Activated CD8-positive, alpha-beta T cell treated with anti-CD3 and anti-CD28 coated beads for 36 hours (primary cell): ENCODE measurements around the gene MXD1. TPM values are rescaled to one million over a fixed set of nuclear protein-coding genes. Genes with fewer than 3 reads are reported as not detected.
A peak's percentile ranks its signal among the peaks of the same experiment; 100 is the strongest.

Experiments used
- ATAC-seq: fragments of 200-7000 bp; cut with Tn5 transposase; one replicate; pipeline ENCODE4 v1.10.0; 2021; ENCODE audit warnings: mild to moderate bottlenecking, moderate library complexity
- CTCF ChIA-PET: fragments of 350-600 bp; sonication (Branson Sonifier 250); formaldehyde crosslinking; loops from one replicate; lab custom pipeline; 2021; ENCODE audit warnings: antibody characterized with exemption; lab: Charles Lee
- POLR2A ChIA-PET: fragments of 350-600 bp; sonication (Branson Sonifier 250); formaldehyde crosslinking; loops from one replicate; lab custom pipeline; 2021; ENCODE audit warnings: antibody characterized with exemption; lab: Charles Lee
- DNase-seq: peaks from one replicate; pipeline ENCODE4 v3.0.0-alpha.2; 2020
- H3K27ac Mint-ChIP-seq: one replicate; pipeline ENCODE4 v1.8.0; 2021; ENCODE audit warnings: mild to moderate bottlenecking, mixed read lengths
- H3K27me3 Mint-ChIP-seq: one replicate; pipeline ENCODE4 v1.8.0; 2021; ENCODE audit warnings: mixed read lengths
- H3K36me3 Mint-ChIP-seq: one replicate; pipeline ENCODE4 v1.8.0; 2021; ENCODE audit warnings: low read depth, mixed read lengths
- H3K4me1 Mint-ChIP-seq: one replicate; pipeline ENCODE4 v1.8.0; 2021; ENCODE audit warnings: low read depth, mixed read lengths
- H3K4me3 Mint-ChIP-seq: one replicate; pipeline ENCODE4 v1.8.0; 2021; ENCODE audit warnings: mild to moderate bottlenecking, moderate library complexity, mixed read lengths
- H3K9me3 Mint-ChIP-seq: one replicate; pipeline ENCODE4 v1.8.0; 2021; ENCODE audit warnings: mixed read lengths
- CTCF ChIP-seq: fragments of 200-600 bp; IDR thresholded peaks from one replicate; pipeline ENCODE4 v1.8.0; 2022; ENCODE audit warnings: antibody characterized with exemption, mild to moderate bottlenecking
- intact Hi-C: fragments of 100-400 bp; cut with micrococcal nuclease; formaldehyde crosslinking; loops from one replicate; pipeline ENCODE4 v1.10.0; 2022
- total RNA-seq, 2 experiments: library from RNA; stranded (reverse); gene quantifications; one replicate each; pipeline ENCODE4 v1.2.3, GENCODE V29; 2021

Gene MXD1
- total RNA-seq, 2 experiments from 2014 or later: 9.9 to 11.7 TPM

- CTCF ChIA-PET: no interaction called here
- no peak overlapping the region for H3K27ac Mint-ChIP-seq
These were observed 57.9 kb downstream of the MXD1 start for GRCh38 chr2:69972822-69973221.

GRCh38 chr2:69973335-69973735 lies 58.4 kb downstream of the MXD1 start:
- ATAC-seq: no peak
- H3K4me1 Mint-ChIP-seq: peaks cover 6% of the 10 kb centered on the region

More at GRCh38 chr2:69972822-69973221, 57.9 kb downstream of the MXD1 start:
- Mint-ChIP-seq H3K27me3 (no peaks in the 10 kb centered on the region), H3K9me3 (no peaks in the 10 kb centered on the region), H3K4me3 (no peak overlapping the region), H3K4me1 (peaks cover 6% of the 10 kb centered on the region), H3K36me3 (no peaks in the 10 kb centered on the region)
- TF ChIP-seq CTCF: no peak
- intact Hi-C loops: no loop called here
- no peak for DNase-seq
- no peak for ATAC-seq
- POLR2A ChIA-PET: no interaction called here

GRCh38 chr2:69975136-69975852 lies 60.4 kb downstream of the MXD1 start:
- Mint-ChIP-seq H3K4me3 (no peak overlapping the region), H3K4me1 (peaks cover 6% of the 10 kb centered on the region), H3K27me3 (no peaks in the 10 kb centered on the region), H3K36me3 (no peaks in the 10 kb centered on the region), H3K27ac (no peak overlapping the region), H3K9me3 (no peaks in the 10 kb centered on the region)
- intact Hi-C loops: no loop called here
- no peak for ATAC-seq
- CTCF ChIA-PET: no interaction called here
- TF ChIP-seq CTCF: no peak
- DNase-seq: no peak
- POLR2A ChIA-PET: no interaction called here

More at GRCh38 chr2:69973335-69973735, 58.4 kb downstream of the MXD1 start:
- no peak for DNase-seq
- CTCF ChIA-PET: no interaction called here
- Mint-ChIP-seq H3K9me3 (no peaks in the 10 kb centered on the region), H3K36me3 (no peaks in the 10 kb centered on the region), H3K4me3 (no peak overlapping the region), H3K27ac (no peak overlapping the region), H3K27me3 (no peaks in the 10 kb centered on the region)
- no peak for TF ChIP-seq CTCF
- POLR2A ChIA-PET: no interaction called here
- intact Hi-C loops: no loop called here

- intact Hi-C loops: no loop called here
- Mint-ChIP-seq H3K36me3 (no peaks in the 10 kb centered on the region), H3K9me3 (no peaks in the 10 kb centered on the region), H3K4me3 (no peak overlapping the region), H3K27ac (no peak overlapping the region), H3K4me1 (peaks cover 6% of the 10 kb centered on the region), H3K27me3 (no peaks in the 10 kb centered on the region)
- TF ChIP-seq CTCF: no peak
- ATAC-seq: no peak
- ChIA-PET POLR2A (no interaction called here), CTCF (no interaction called here)
- no peak for DNase-seq
These were observed 61.0 kb downstream of the MXD1 start for GRCh38 chr2:69975853-69976462.

DNA sequence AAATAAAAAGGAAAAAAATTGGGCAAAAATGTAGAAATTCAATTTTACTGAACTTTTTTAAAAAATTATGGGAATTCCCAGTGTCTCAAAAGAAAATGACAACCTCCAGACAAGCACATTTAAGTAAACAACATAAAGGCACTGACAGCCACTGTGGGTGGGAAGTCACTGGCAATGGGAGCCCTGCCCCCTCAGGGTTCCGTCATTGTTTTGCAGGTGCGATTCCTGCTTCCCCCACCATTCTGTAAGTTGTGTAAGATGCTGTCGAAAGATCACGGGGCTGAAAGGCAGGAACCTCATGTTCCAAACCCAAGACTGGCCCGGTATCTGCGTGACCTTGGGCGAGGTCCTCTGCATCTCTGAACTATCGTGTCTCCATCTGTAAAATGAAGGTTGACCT lies 62.3 kb downstream of the MXD1 start:
- no peak overlapping the region for H3K27ac Mint-ChIP-seq
- DNase-seq (peak; percentile 11), ATAC-seq (no peak)
- intact Hi-C loops: no loop called here
- no peak for TF ChIP-seq CTCF
- H3K4me3 Mint-ChIP-seq: no peak overlapping the region
- no peaks in the 10 kb centered on the region for H3K27me3 Mint-ChIP-seq
- H3K9me3 Mint-ChIP-seq: no peaks in the 10 kb centered on the region
- peaks cover 6% of the 10 kb centered on the region for H3K4me1 Mint-ChIP-seq
- ChIA-PET POLR2A (no interaction called here), CTCF (no interaction called here)
- H3K36me3 Mint-ChIP-seq: no peaks in the 10 kb centered on the region
